CD14-positive monocyte (primary cell): Measurements from ENCODE around the gene CCNB2. TPM values are rescaled to one million over a fixed set of nuclear protein-coding genes. Genes with fewer than 3 reads are reported as not detected.

Experiments used
- DNase-seq, 3 donors: peaks; one replicate each; pipeline ENCODE4 v3.0.0-alpha.2; 2011 to 2022
- H2AFZ ChIP-seq: 2 replicates; pipeline ENCODE4 v1.6.0; 2012; ENCODE audit warnings: mild to moderate bottlenecking, low read depth, low read length, inconsistent platforms; ENCODE audit not compliant: insufficient read depth, poor library complexity, severe bottlenecking
- H3K27ac ChIP-seq, 2 donors: 1 replicate in 1 of 2; 2 replicates in 1 of 2; pipeline ENCODE4 v1.5.1; 2012 to 2013; ENCODE audit warnings: low read length in 2 of 2, control low read depth in 1 of 2, inconsistent platforms in 1 of 2, low read depth in 1 of 2, mild to moderate bottlenecking in 1 of 2
- H3K27me3 ChIP-seq, 2 donors: one replicate each; pipeline versions ENCODE4 v1.6.0 to v1.6.1; 2011 to 2013; ENCODE audit warnings: low read length in 2 of 2; ENCODE audit not compliant: control insufficient read depth in 2 of 2, insufficient read depth in 2 of 2
- H3K36me3 ChIP-seq, 2 donors: replicated peaks in 1 of 2; 1 replicate in 1 of 2; 2 replicates in 1 of 2; pipeline versions ENCODE4 v1.5.1 to v1.6.1; 2012 to 2013; ENCODE audit warnings: low read length in 2 of 2, control low read depth in 1 of 2, inconsistent platforms in 1 of 2, mild to moderate bottlenecking in 1 of 2; ENCODE audit not compliant: insufficient read depth in 2 of 2, control insufficient read depth in 1 of 2
- H3K4me1 ChIP-seq, 2 donors: 1 replicate in 1 of 2; 2 replicates in 1 of 2; pipeline versions ENCODE4 v1.5.1 to v1.6.1; 2012 to 2013; ENCODE audit warnings: low read length in 2 of 2, control low read depth in 1 of 2, inconsistent platforms in 1 of 2, mild to moderate bottlenecking in 1 of 2, moderate library complexity in 1 of 2; ENCODE audit not compliant: insufficient read depth in 2 of 2, control insufficient read depth in 1 of 2
- H3K4me2 ChIP-seq: replicated peaks from 2 replicates; pipeline ENCODE3; 2012; ENCODE audit warnings: low read length, moderate library complexity, mild to moderate bottlenecking; ENCODE audit not compliant: poor library complexity, severe bottlenecking; ENCODE audit errors: extremely low read depth
- H3K4me3 ChIP-seq, 3 experiments: fragments of 200-600 bp in 1 of 3; sonication (generic) in 1 of 3; replicated peaks in 1 of 3; 1 replicate in 2 of 3; 2 replicates in 1 of 3; pipeline ENCODE4 v1.5.1; 2011 to 2013; ENCODE audit warnings: low read length in 3 of 3, mild to moderate bottlenecking in 3 of 3, control low read depth in 2 of 3, low read depth in 2 of 3, inconsistent platforms in 1 of 3, moderate library complexity in 1 of 3
- H3K79me2 ChIP-seq: 2 replicates; pipeline ENCODE4 v1.6.0; 2012; ENCODE audit warnings: mild to moderate bottlenecking, control low read depth, inconsistent platforms, low read length, moderate library complexity; ENCODE audit not compliant: insufficient read depth
- H3K9ac ChIP-seq: 2 replicates; pipeline ENCODE4 v1.6.0; 2017; ENCODE audit warnings: low read length, mild to moderate bottlenecking; ENCODE audit not compliant: insufficient read depth, poor library complexity, severe bottlenecking
- H3K9me3 ChIP-seq, 2 donors: replicated peaks in 1 of 2; 1 replicate in 1 of 2; 2 replicates in 1 of 2; pipeline versions ENCODE4 v1.5.1 to v1.6.1; 2012 to 2013; ENCODE audit warnings: low read length in 2 of 2, control low read depth in 1 of 2; ENCODE audit not compliant: control insufficient read depth in 1 of 2, insufficient read depth in 1 of 2
- H4K20me1 ChIP-seq: 2 replicates; pipeline ENCODE4 v1.6.0; 2012; ENCODE audit warnings: mild to moderate bottlenecking, low read length, control low read depth, moderate library complexity; ENCODE audit not compliant: insufficient read depth
- H3K27ac Mint-ChIP-seq, 7 donors: one replicate each; pipeline ENCODE4 v1.8.0; 2020; ENCODE audit warnings: mild to moderate bottlenecking in 7 of 7, mixed read lengths in 7 of 7, moderate library complexity in 6 of 7, inconsistent platforms in 2 of 7
- H3K27me3 Mint-ChIP-seq, 3 donors: one replicate each; pipeline ENCODE4 v1.8.0; 2021 to 2022; ENCODE audit warnings: low read depth in 3 of 3, mild to moderate bottlenecking in 3 of 3, mixed read lengths in 3 of 3, moderate library complexity in 3 of 3, inconsistent platforms in 1 of 3
- H3K36me3 Mint-ChIP-seq, 2 donors: one replicate each; pipeline ENCODE4 v1.8.0; 2020; ENCODE audit warnings: mixed read lengths in 2 of 2, inconsistent platforms in 1 of 2, mild to moderate bottlenecking in 1 of 2
- H3K4me1 Mint-ChIP-seq: one replicate; pipeline ENCODE4 v1.8.0; 2020; ENCODE audit warnings: mild to moderate bottlenecking, mixed read lengths
- H3K4me3 Mint-ChIP-seq, 2 donors: one replicate each; pipeline ENCODE4 v1.8.0; 2020; ENCODE audit warnings: mild to moderate bottlenecking in 2 of 2, mixed read lengths in 2 of 2, moderate library complexity in 1 of 2
- H3K9me3 Mint-ChIP-seq, 7 donors: one replicate each; pipeline ENCODE4 v1.8.0; 2020 to 2022; ENCODE audit warnings: mixed read lengths in 7 of 7, mild to moderate bottlenecking in 6 of 7, moderate library complexity in 6 of 7, inconsistent platforms in 2 of 7
- WGBS: methylation state at CpG from one replicate; pipeline ENCODE4 v1.1.5; 2013; ENCODE audit warnings: missing lambda C conversion rate; ENCODE audit not compliant: insufficient coverage; 5-methylcytosine and 5-hydroxymethylcytosine counted together
- intact Hi-C, 2 donors: fragments of 100-400 bp; cut with micrococcal nuclease; formaldehyde crosslinking; loops; one replicate each; pipeline versions ENCODE4 v1.15.0 to v1.15.1; 2023
- polyA plus RNA-seq, 3 donors: library from polyadenylated mRNA; depleted of rRNA in 1 of 3; unstranded in 2 of 3; stranded (reverse) in 1 of 3; fragments of 300-500 nt in 2 of 3; fragments of >200 nt in 1 of 3; fragmentation: Illumina TruSeq in 2 of 3; gene quantifications; 1 replicate in 2 of 3; 2 replicates in 1 of 3; pipeline ENCODE4 v1.2.3, GENCODE V29; 2012 to 2021
- TF ChIP-seq, protein P1 (sequence below): fragments of 200-600 bp; IDR thresholded peaks from one replicate; pipeline ENCODE4 v1.8.0; 2022; ENCODE audit warnings: antibody characterized with exemption, mild to moderate bottlenecking

The CCNB2 gene
- polyA plus RNA-seq, 3 donors, result 0.13 to 0.53 (median 0.31) TPM

- Mint-ChIP-seq H3K9me3 (peaks cover 0 to 3% (median 0%) of the 10 kb centered on the region in 7 donors), H3K36me3 (peaks cover 83 to 97% of the 10 kb centered on the region in 2 donors), H3K4me3 (no peak overlapping the region), H3K4me1 (no peaks in the 10 kb centered on the region), H3K27me3 (no peaks in the 10 kb centered on the region), H3K27ac (peak overlapping the region in 1 of 7 donors; percentile 22)
- intact Hi-C loops, result no loop called here
- Histone ChIP-seq H3K27ac (peak overlapping the region in 1 of 2 donors; percentile 48), H3K4me2 (no peak overlapping the region), H3K36me3 (peaks cover 61 to 98% of the 10 kb centered on the region in 2 donors), H4K20me1 (no peaks in the 10 kb centered on the region), H3K9me3 (no peaks in the 10 kb centered on the region), H3K27me3 (no peaks in the 10 kb centered on the region), H3K4me3 (no peak overlapping the region), H3K4me1 (no peaks in the 10 kb centered on the region), H3K79me2 (peaks cover 13% of the 10 kb centered on the region), H2AFZ (no peak overlapping the region), H3K9ac (no peak overlapping the region)
- DNase-seq, result no peak
- TF ChIP-seq, protein P1, sequence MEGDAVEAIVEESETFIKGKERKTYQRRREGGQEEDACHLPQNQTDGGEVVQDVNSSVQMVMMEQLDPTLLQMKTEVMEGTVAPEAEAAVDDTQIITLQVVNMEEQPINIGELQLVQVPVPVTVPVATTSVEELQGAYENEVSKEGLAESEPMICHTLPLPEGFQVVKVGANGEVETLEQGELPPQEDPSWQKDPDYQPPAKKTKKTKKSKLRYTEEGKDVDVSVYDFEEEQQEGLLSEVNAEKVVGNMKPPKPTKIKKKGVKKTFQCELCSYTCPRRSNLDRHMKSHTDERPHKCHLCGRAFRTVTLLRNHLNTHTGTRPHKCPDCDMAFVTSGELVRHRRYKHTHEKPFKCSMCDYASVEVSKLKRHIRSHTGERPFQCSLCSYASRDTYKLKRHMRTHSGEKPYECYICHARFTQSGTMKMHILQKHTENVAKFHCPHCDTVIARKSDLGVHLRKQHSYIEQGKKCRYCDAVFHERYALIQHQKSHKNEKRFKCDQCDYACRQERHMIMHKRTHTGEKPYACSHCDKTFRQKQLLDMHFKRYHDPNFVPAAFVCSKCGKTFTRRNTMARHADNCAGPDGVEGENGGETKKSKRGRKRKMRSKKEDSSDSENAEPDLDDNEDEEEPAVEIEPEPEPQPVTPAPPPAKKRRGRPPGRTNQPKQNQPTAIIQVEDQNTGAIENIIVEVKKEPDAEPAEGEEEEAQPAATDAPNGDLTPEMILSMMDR, result no peak
- WGBS, result 95% methylated on average over 3 of the region's 6 CpGs
Observed at GRCh38 chr15:59133929-59134427, 29.0 kb downstream of the CCNB2 start.

DNA sequence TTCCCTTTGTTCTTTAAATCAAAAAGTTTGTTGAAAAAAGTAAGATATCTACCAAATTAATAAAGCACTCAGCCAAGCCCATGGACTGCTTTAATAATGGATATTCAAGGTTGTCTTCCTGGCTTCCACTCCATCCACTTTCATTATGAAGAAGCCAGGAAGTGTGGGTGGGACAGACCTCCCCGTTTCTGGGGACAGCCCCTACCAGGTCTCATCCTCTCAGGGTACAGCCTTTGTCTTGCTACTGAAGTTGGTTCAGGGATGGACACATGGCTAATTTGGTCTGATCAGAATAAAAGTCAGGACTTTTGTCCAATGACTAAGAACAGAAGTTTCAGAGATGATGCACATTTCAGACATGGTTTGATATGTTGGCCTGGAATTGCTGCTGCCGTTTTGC lies 32.6 kb downstream of the CCNB2 start:
- peak overlapping the region in 4 of 7 donors; percentile 46 to 65 (median 60) for H3K27ac Mint-ChIP-seq
- H3K4me3 ChIP-seq, result no peak overlapping the region

More for the DNA sequence above, 32.6 kb downstream of the CCNB2 start:
- Mint-ChIP-seq H3K4me1 (no peaks in the 10 kb centered on the region), H3K36me3 (peaks cover 72 to 95% of the 10 kb centered on the region in 2 donors), H3K4me3 (no peak overlapping the region), H3K27me3 (peaks cover 0 to 1% (median 0%) of the 10 kb centered on the region in 3 donors), H3K9me3 (peaks cover 0 to 2% (median 0%) of the 10 kb centered on the region in 7 donors)
- H3K9ac ChIP-seq, result no peak overlapping the region
- no peaks in the 10 kb centered on the region for H3K4me1 ChIP-seq
- H3K36me3 ChIP-seq, result peaks cover 65 to 92% of the 10 kb centered on the region in 2 donors
- H3K9me3 ChIP-seq, result no peaks in the 10 kb centered on the region
- TF ChIP-seq, protein P1, result no peak
- H3K27ac ChIP-seq, result peak overlapping the region in 1 of 2 donors; percentile 32
- H3K27me3 ChIP-seq, result no peaks in the 10 kb centered on the region
- H3K4me2 ChIP-seq, result no peak overlapping the region
- intact Hi-C loops, result no loop called here
- no peak overlapping the region for H2AFZ ChIP-seq
- no peaks in the 10 kb centered on the region for H3K79me2 ChIP-seq
- 89% methylated on average over 1 of the region's 2 CpGs for WGBS
- DNase-seq, result no peak
- no peaks in the 10 kb centered on the region for H4K20me1 ChIP-seq
